Bronchial epithelial cell (primary cell): ENCODE data around the gene RALGPS1. TPM values are rescaled to one million over a fixed set of nuclear protein-coding genes. Genes with fewer than 3 reads are reported as not detected.

Experiments used
- DNase-seq: peaks from one replicate; pipeline ENCODE4 v3.0.0-alpha.2; 2010; ENCODE audit warnings: low read depth
- FAIRE-seq: peaks from 2 replicates; lab custom pipeline; 2011; peaks lifted over from hg19 to GRCh38; lab: Jason Lieb, UNC
- H3K27me3 ChIP-seq: 2 replicates; pipeline ENCODE4 v1.5.1; 2011; ENCODE audit warnings: low read length; ENCODE audit not compliant: control insufficient read depth, insufficient read depth
- H3K36me3 ChIP-seq: 2 replicates; pipeline ENCODE4 v1.5.1; 2011; ENCODE audit warnings: low read length; ENCODE audit not compliant: control insufficient read depth, insufficient read depth
- H3K4me3 ChIP-seq: 2 replicates; pipeline ENCODE4 v1.5.1; 2011; ENCODE audit warnings: mild to moderate bottlenecking, low read depth, low read length, control low read depth
- CTCF ChIP-seq: IDR thresholded peaks from 2 replicates; pipeline ENCODE4 v1.5.1; 2011; ENCODE audit warnings: mild to moderate bottlenecking, moderate library complexity, low read length, control low read depth, inconsistent platforms; ENCODE audit not compliant: insufficient read depth, severe bottlenecking
- total RNA-seq: library from RNA; depleted of rRNA; stranded (reverse); fragments of >200 nt; gene quantifications from 2 replicates; pipeline ENCODE4 v1.2.1, GENCODE V29; 2014

Gene RALGPS1
- total RNA-seq, 1 donor from 2014 or later: 3.2 TPM

- no peaks in the 10 kb centered on the region for H3K36me3 ChIP-seq
- H3K27me3 ChIP-seq: no peaks in the 10 kb centered on the region
- no peak overlapping the region for H3K4me3 ChIP-seq
- FAIRE-seq (no peak), DNase-seq (no peak)
- no peak for TF ChIP-seq CTCF
These were observed 141.3 kb downstream of the RALGPS1 start for GRCh38 chr9:127055745-127056402.

GRCh38 chr9:127056446-127056845 is 141.9 kb downstream of the RALGPS1 start:
- Histone ChIP-seq H3K36me3 (no peaks in the 10 kb centered on the region), H3K4me3 (no peak overlapping the region), H3K27me3 (no peaks in the 10 kb centered on the region)
- FAIRE-seq (no peak), DNase-seq (no peak)
- TF ChIP-seq CTCF: no peak

- no peak overlapping the region for H3K4me3 ChIP-seq
- no peaks in the 10 kb centered on the region for H3K27me3 ChIP-seq
- FAIRE-seq (no peak), DNase-seq (no peak)
- no peak for TF ChIP-seq CTCF
- H3K36me3 ChIP-seq: no peaks in the 10 kb centered on the region
These were observed 143.5 kb downstream of the RALGPS1 start for GRCh38 chr9:127058011-127058644.

- no peaks in the 10 kb centered on the region for H3K27me3 ChIP-seq
- TF ChIP-seq CTCF: no peak
- no peaks in the 10 kb centered on the region for H3K36me3 ChIP-seq
- H3K4me3 ChIP-seq: no peak overlapping the region
- FAIRE-seq (peak; percentile 18), DNase-seq (peak; percentile 46)
These were observed 144.1 kb downstream of the RALGPS1 start for GRCh38 chr9:127058645-127059021.

- H3K4me3 ChIP-seq: no peak overlapping the region
- no peak for DNase-seq
- no peak for TF ChIP-seq CTCF
- peak; percentile 18 for FAIRE-seq
- no peaks in the 10 kb centered on the region for H3K27me3 ChIP-seq
- no peaks in the 10 kb centered on the region for H3K36me3 ChIP-seq
These were observed 144.4 kb downstream of the RALGPS1 start for GRCh38 chr9:127059030-127059429.
